HEK293 (cell line): ENCODE results near the gene USP5.
A peak's percentile ranks its signal among the peaks of the same experiment; 100 is the strongest.

Experiments
- CTCF ChIA-PET: fragments of 350-600 bp; formaldehyde crosslinking; extraction: SDS; loops from one replicate; lab custom pipeline; 2021; ENCODE audit warnings: antibody characterized with exemption; lab: Yijun Ruan, JAX
- POLR2A ChIA-PET: fragments of 300-600 bp; formaldehyde crosslinking; extraction: SDS; loops from one replicate; lab custom pipeline; 2020; ENCODE audit warnings: antibody characterized with exemption, inconsistent platforms; lab: Yijun Ruan, JAX
- H3K27ac ChIP-seq: fragments of 200-500 bp; sonication (Bioruptor generic); 2 replicates; pipeline ENCODE4 v1.5.1; 2014; ENCODE audit warnings: low read depth, low read length, control low read depth, inconsistent platforms; ENCODE audit errors: extremely low read depth
- H3K36me3 ChIP-seq, 2 experiments: fragments of 200-500 bp in 1 of 2; sonication (Bioruptor generic) in 1 of 2; 1 replicate in 1 of 2; 2 replicates in 1 of 2; pipeline ENCODE4 v1.5.1; 2014 to 2017; ENCODE audit warnings: inconsistent platforms in 2 of 2, low read length in 2 of 2; ENCODE audit not compliant: control insufficient read depth in 2 of 2, insufficient read depth in 1 of 2
- H3K4me1 ChIP-seq: fragments of 200-500 bp; sonication (Bioruptor generic); 2 replicates; pipeline ENCODE4 v1.5.1; 2014; ENCODE audit warnings: mild to moderate bottlenecking, low read length, inconsistent platforms; ENCODE audit not compliant: control insufficient read depth, insufficient read depth
- H3K4me3 ChIP-seq: 2 replicates; pipeline ENCODE4 v1.5.1; 2011; ENCODE audit warnings: low read depth, mild to moderate bottlenecking, control low read depth, low read length, moderate library complexity
- H3K9me3 ChIP-seq: fragments of 200-500 bp; sonication (Bioruptor generic); 2 replicates; pipeline ENCODE4 v1.5.1; 2014; ENCODE audit warnings: low read depth, low read length, inconsistent platforms; ENCODE audit not compliant: control insufficient read depth, insufficient read depth
- BCL11B ChIP-seq: fragments of 450-650 bp; formaldehyde crosslinking; IDR thresholded peaks from 2 replicates; pipeline ENCODE4 v1.5.1; 2016; ENCODE audit warnings: low read depth, missing biosample characterization, missing genetic modification characterization
- GFI1B ChIP-seq: fragments of 450-650 bp; formaldehyde crosslinking; IDR thresholded peaks from 2 replicates; pipeline ENCODE4 v1.5.1; 2016; ENCODE audit warnings: missing biosample characterization, missing genetic modification characterization
- GLIS2 ChIP-seq: fragments of 450-650 bp; formaldehyde crosslinking; IDR thresholded peaks from 2 replicates; pipeline ENCODE4 v1.5.1; 2016; ENCODE audit warnings: missing biosample characterization, missing genetic modification characterization
- SP2 ChIP-seq: fragments of 450-650 bp; formaldehyde crosslinking; IDR thresholded peaks from 2 replicates; pipeline ENCODE4 v1.5.1; 2016; ENCODE audit warnings: missing biosample characterization, missing genetic modification characterization
- SP3 ChIP-seq: fragments of 450-650 bp; formaldehyde crosslinking; IDR thresholded peaks from 2 replicates; pipeline ENCODE4 v1.5.1; 2016; ENCODE audit warnings: missing biosample characterization, missing genetic modification characterization
- ZBTB49 ChIP-seq: fragments of 450-650 bp; formaldehyde crosslinking; IDR thresholded peaks from 2 replicates; pipeline ENCODE4 v1.5.1; 2016; ENCODE audit warnings: missing biosample characterization, missing genetic modification characterization, low read depth
- ZNF112 ChIP-seq: fragments of 450-650 bp; formaldehyde crosslinking; IDR thresholded peaks from 2 replicates; pipeline ENCODE4 v1.5.0; 2017; ENCODE audit warnings: missing biosample characterization, missing genetic modification characterization
- ZNF302 ChIP-seq: fragments of 450-650 bp; formaldehyde crosslinking; IDR thresholded peaks from 2 replicates; pipeline ENCODE4 v1.5.1; 2016; ENCODE audit warnings: missing biosample characterization, missing genetic modification characterization, low read depth
- ZNF501 ChIP-seq: fragments of 450-650 bp; formaldehyde crosslinking; IDR thresholded peaks from 2 replicates; pipeline ENCODE4 v1.5.1; 2016; ENCODE audit warnings: missing biosample characterization, missing genetic modification characterization
- ZNF701 ChIP-seq: fragments of 450-650 bp; formaldehyde crosslinking; IDR thresholded peaks from 2 replicates; pipeline ENCODE4 v1.5.1; 2016; ENCODE audit warnings: missing biosample characterization, missing genetic modification characterization
- TF ChIP-seq, protein P1 (sequence below): fragments of 450-650 bp; formaldehyde crosslinking; IDR thresholded peaks from 2 replicates; pipeline ENCODE4 v1.5.1; 2016; ENCODE audit warnings: missing biosample characterization, missing genetic modification characterization

Gene USP5

DNA sequence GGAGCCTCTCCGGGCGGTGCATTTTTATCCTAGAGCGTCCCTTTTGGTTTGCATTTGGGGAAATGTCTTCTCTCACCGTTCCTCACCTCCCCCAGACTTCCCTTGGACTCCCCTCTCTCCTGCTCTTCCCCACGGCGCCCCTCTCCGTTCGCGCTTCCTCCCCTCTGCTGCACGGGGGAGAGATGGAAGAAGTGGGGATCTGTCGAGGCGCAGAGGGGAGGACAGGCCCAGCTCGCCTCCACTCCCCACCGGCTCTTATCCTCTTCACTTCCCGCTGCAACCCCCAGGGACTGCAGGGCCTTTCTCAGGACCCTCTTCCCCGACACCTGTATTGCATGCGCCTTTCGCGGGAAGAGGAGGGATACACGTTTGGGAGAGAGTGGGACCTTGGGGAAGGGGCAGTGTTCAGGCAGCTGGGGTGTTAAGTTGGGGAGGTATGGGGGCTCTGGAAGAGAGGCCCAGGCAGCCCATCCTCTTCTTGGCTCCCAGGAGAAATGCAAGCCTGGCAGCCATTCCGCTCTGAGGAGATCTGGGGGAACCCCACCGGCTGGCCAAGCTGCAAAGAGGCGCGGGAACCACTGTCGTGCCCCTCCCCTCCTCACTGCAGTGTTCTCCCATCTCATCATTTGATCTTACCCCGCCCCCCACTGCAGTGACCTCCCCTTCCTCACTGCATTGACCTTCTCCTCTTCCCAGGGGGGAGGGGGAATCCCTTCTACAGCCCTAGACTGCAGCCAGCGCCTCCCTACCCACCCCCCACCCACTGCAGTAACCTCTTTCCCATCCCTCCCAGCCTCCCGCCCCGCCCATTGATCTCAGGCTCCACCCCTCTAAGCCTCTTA lies 63.2 kb downstream of the USP5 start (continued):
- TF ChIP-seq ZBTB49 (tag by site-specific recombination) (no peak), BCL11B (tag by site-specific recombination) (no peak), ZNF701 (tag by site-specific recombination) (no peak), ZNF501 (tag by site-specific recombination) (peak; percentile 3; the same call in 1 of the 2 replicates), ZNF112 (tag by site-specific recombination) (no peak), ZNF302 (tag by site-specific recombination) (no peak), SP2 (peak; percentile 53), GFI1B (tag by site-specific recombination) (no peak)
- TF ChIP-seq, protein P1, sequence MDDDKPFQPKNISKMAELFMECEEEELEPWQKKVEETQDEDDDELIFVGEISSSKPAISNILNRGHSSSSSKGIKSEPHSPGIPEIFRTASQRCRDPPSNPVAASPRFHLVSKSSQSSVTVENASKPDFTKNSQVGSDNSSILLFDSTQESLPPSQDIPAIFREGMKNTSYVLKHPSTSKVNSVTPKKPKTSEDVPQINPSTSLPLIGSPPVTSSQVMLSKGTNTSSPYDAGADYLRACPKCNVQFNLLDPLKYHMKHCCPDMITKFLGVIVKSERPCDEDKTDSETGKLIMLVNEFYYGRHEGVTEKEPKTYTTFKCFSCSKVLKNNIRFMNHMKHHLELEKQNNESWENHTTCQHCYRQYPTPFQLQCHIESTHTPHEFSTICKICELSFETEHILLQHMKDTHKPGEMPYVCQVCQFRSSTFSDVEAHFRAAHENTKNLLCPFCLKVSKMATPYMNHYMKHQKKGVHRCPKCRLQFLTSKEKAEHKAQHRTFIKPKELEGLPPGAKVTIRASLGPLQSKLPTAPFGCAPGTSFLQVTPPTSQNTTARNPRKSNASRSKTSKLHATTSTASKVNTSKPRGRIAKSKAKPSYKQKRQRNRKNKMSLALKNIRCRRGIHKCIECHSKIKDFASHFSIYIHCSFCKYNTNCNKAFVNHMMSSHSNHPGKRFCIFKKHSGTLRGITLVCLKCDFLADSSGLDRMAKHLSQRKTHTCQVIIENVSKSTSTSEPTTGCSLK (tag by site-specific recombination): no peak

DNA sequence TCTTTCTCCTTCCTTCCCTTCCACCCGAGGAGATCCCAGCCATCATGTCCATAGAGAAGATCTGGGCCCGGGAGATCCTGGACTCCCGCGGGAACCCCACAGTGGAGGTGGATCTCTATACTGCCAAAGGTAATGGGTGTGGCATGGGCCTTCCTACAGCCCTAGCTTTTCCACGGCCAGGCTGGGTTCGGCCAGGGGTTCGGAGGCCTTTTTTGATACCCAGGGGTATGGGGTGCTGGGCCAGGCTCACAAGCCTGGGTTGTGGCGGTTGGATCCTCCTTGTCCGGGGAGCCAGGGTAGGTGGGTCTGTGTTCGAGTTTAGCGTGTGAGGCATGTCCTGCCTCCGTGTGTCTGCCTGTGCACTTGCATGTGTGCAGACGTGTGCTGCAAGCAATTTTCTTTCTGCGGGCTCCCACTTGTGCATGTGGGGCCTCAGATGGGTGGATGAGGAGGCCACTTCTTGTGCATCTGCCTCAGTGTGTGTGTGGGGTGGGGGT lies 63.9 kb downstream of the USP5 start:
- POLR2A ChIA-PET: interaction anchor here (1.0 kb wide), 1 partner anchor 47 kb away, joined by 3 read pairs; no protein-coding TSS in a partner anchor
- Histone ChIP-seq H3K4me1 (peaks cover 7% of the 10 kb centered on the region), H3K36me3 (peaks cover 15 to 39% of the 10 kb centered on the region in 2 experiments; a peak in 2 of 3 replicates), H3K9me3 (no peaks in the 10 kb centered on the region), H3K27ac (no peak overlapping the region)
- TF ChIP-seq GLIS2 (tag by site-specific recombination): no peak
- peak; percentile 37; the same call in 1 of the 2 replicates for TF ChIP-seq SP3
- TF ChIP-seq, all 188 proteins: peak for 1
- CTCF ChIA-PET: no interaction called here
- no peak overlapping the region for H3K4me3 ChIP-seq
